Left lobe of liver (tissue), 2 donors: ENCODE results near the gene PTP4A2. TPM values are rescaled to one million over a fixed set of nuclear protein-coding genes. Genes with fewer than 3 reads are reported as not detected.
A peak's percentile ranks its signal among the peaks of the same experiment; 100 is the strongest.
"Not testable (repeated sequence)": the region's sequence is repeated elsewhere in the genome, so short reads cannot be mapped to it uniquely, and the experiment has no call there.

Experiments used
- ATAC-seq: fragments of 200-7000 bp; cut with Tn5 transposase; one replicate; pipeline ENCODE4 v1.9.1; 2020; ENCODE audit warnings: mild to moderate bottlenecking, moderate library complexity
- DNase-seq: peaks from one replicate; pipeline ENCODE4 v3.0.0-alpha.2; 2020; ENCODE audit warnings: low spot score
- total RNA-seq: library from RNA; stranded (reverse); gene quantifications from one replicate; pipeline ENCODE4 v1.2.1, GENCODE V29; 2021
- donor health status: DM: no; HTN: no; CAD: no; lungs with moderate emphysema.
- donor health status: DM: no; HTN: yes; CAD: no.

The PTP4A2 gene
- total RNA-seq, 1 donor from 2014 or later: 66.7 TPM

DNA sequence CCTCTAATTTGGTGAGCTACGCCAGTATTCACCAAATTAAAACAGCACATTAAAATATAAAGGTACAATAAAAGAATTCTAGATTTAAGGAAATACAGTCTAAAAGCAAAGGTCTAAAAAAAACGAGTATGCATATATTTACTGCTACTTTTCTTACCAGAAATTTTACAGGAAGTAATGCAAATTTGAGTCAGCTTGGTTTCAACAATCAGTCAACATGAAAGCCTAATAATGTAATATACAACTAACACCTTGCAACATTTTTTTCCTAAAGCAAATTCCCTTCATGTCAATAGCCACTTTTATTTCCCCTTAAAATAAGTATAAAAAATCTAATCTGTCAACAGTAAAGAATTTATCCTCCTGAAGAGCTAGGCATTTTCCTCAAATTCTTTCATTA, 11.9 kb downstream of the PTP4A2 start:
- ATAC-seq (no peak), DNase-seq (no peak)

DNA sequence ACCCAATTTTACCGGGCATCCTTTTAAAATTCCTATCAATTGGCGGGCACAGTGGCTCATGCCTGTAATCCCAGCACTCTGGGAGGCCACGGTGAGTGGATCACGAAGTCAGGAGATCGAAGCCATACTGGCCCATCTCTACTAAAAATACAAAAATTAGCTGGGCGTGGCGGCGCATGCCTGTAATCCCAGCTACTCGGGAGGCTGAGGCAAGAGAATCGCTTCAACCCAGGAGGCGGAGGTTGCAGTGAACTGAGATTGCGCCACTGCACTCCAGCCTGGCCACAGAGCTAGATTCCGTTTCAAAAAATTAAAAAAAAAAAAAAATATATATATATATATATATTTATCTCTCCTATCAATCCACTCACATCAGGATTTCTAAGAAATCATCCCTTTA, 12.3 kb downstream of the PTP4A2 start:
- ATAC-seq, DNase-seq: not testable (repeated sequence)

DNA sequence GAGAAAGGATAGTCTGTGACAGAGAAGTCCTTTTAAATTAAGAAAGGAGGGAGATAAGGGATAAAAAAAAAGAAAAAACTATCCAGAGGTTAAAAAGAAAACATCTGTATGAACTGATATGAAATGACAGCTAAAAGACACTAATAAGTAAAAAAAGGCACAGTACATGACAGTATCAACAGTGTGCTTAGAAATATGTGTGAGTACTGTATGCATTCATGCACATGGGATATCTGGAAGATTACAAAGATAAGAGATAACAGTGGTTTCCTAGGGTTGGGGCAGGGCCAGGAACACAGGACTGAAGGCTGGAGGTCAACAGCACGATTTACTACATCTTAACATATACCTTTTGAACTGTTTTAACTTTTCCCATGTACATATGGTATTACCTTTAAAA, 13.3 kb downstream of the PTP4A2 start:
- ATAC-seq (peak; percentile 62), DNase-seq (no peak)

DNA sequence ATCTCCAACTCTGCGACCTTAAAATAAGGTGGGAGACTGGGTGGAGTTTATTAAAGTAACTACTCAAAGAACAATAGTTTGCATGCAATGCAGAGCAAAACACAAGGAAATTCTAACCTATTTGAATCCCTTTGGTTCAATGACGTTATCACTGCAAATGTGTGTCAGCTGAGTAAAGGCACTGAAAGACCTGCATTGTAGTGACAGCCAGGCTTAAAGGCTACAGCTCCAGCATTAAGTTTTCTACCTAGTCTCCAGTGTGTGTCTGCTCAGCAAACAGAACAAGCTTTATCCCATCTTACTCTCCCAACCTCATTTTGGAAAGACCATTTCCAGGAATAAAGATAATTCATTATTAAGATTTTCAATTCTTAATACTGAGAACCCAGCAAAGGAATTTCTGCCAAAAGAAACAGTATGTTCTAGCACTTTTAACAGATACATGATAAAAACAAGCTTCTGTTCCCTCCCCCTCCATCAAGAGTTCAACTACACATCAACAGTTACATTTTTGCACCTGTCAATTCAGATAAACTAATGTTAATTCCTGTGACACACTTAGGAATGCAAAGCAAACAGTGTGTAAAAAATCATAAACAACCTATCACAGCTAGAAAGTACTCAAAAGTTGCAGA, 14.2 kb downstream of the PTP4A2 start:
- DNase-seq (no peak), ATAC-seq (no peak)

DNA sequence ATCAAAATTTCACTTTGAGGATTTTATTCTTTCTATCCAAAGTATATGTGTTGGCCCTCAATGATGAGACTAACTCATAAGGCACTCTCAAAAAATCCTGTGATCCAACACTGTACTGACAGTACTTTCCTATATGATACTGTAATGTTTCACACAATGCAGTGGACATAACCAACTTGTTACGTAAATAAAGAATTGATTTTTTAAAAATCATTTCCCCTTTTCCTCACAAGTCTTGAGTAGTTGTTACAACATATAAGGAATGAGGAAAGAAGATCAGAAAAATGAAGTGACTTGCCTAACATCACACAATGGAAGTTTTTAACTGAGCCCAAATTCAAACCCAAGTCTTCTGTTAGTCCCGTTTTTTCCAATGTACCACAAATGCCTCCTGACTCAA, 17.2 kb downstream of the PTP4A2 start:
- no peak for ATAC-seq

DNA sequence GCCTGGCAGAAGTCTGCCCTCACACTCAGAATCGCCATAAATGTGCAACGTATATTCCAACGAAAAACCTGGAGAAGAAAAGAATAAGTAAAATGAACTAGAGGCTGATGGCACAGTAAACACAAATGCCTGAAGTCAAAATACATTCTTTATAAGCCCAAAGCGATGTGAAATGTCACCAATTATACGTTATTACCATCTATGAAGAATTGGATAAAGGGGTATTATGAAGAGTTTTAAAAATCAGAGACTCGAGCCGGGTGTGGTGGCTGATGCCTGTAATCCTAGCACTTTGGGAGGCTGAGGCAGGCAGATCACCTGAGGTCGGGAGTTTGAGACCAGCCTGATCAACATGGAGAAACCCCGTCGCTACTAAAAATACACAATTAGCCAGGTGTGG, 18.6 kb downstream of the PTP4A2 start:
- ATAC-seq (no peak), DNase-seq (no peak)

More for the DNA sequence above, 17.2 kb downstream of the PTP4A2 start:
- DNase-seq: no peak

DNA sequence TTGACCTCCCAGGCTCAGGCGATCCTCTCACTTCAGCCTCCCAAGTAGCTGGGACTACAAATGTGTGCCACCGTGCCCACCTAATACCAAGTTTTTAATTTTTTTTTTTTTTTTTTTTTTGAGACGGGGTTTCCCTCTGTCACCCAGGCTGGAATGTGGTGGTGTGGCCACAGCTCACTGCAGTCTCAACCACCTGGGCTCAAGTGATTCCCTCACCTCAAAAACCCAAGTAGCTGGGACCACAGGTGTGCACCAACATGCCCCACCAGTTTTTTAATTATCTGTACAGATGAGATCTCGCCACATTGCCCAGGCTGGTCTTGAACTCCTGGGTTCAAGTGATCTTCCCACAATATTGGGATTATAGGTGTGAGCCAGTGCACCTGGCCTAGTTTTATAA, 22.7 kb downstream of the PTP4A2 start:
- ATAC-seq: no peak
- no peak for DNase-seq

DNA sequence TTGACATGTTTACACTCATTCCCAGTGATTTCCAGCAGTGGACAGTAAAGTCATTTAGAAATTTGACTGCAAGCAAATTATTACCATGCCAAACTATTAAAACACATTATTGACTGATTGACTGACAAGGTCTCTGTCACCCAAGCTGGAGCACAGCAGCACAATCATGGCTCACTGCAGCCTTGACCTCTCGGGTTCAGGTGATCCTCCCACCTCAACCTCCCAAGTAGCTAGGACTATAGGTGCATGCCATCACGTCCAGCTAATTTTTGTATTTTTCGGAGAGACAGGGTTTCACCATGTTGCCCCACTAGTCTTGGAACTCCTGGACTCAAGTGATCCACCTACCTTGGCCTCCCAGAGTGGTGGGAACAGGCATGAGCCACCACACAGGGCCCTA, 24.2 kb downstream of the PTP4A2 start:
- ATAC-seq: no peak

DNA sequence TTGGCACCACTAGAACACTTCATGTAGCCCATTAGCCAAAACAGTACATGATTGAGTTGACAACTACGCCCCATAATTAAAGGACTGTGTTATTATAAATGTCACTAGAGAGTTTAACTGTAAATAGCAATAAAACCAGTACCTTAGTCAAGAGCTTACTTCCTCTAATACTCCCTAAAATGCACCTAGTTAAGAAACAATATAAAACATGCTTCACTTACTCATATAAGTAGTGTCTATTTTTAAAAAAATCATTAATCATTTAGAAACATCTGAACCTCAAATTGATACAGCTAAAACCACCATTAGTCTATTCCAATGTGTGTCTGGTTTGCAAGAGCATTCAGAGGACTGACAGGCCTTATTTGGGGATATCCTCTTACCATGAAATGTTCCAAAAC, 25.3 kb downstream of the PTP4A2 start:
- DNase-seq: no peak
- no peak for ATAC-seq

More for the DNA sequence above, 24.2 kb downstream of the PTP4A2 start:
- DNase-seq: no peak

DNA sequence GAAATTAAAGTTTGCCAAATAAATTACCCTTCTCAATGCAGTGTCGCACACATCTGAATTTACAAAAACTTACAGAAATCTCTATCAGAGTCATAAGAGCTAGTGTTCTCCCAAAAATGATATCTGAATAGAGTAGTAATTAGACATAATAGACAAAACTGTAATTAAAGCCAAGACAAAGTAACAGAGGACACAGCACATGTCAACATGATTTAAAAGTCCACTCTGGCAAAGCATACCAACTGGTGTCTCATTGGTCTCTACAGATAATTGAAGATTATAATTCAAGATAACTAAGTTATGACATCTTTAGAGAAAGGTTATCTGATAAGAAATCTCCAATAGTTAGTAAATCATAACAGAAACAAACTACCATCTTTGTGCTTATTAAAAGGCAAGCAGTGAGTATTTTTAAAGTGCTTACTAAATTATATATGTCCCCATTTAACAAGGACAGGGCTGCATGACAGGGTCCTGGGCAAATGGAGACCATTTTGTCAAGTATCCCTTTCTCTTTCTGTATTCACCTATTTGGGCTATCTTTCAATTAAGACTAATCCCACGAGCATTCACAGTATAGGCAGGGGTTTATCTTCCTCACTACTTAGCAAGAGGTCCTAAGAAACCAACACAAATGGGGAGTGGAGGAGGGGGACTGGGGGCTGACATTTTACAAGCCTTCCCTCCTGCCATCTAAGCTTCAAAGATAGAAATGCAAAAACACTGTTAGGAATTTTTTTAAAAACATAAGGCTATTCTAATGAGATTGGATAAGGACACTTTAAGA, 26.0 kb downstream of the PTP4A2 start:
- ATAC-seq (peak; percentile 22), DNase-seq (no peak)

DNA sequence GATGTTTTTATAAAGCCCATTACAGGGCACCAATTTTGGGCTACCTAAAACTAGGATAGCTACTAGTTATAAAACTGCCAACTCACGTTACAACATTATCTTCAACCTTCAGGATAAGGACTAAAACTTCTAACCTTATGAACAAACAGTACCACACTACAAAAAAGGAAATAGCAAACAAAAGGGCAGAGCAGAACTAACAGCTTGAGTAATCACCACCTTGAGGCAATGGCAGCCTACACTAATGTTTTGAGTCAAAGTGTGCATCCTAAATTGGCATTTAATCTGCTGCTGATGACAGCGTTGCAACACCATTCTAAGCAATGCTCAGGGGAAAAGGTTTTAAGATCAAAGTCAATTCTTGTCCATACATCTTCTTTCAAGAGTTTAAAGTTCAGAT, 27.2 kb downstream of the PTP4A2 start:
- ATAC-seq (peak; percentile 86), DNase-seq (peak; percentile 71)

DNA sequence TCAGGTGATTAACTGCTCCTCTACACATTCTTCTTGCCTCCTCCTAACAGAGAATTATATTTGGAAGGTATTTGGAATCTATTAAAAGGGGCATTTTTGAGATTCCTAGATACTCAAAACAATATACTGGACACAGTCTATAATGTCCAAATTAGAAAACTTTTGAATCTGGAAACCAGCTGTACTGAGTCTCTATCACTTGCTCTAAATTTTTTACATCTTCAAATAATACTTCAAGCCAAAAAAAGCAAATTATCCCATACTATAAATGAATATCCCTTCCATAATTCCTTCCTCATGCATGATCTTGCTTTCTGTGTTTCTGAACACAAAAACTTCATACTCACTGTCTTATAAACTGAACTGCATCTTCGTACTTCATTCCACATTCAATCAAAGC, 28.5 kb downstream of the PTP4A2 start:
- DNase-seq: no peak
- ATAC-seq: no peak

DNA sequence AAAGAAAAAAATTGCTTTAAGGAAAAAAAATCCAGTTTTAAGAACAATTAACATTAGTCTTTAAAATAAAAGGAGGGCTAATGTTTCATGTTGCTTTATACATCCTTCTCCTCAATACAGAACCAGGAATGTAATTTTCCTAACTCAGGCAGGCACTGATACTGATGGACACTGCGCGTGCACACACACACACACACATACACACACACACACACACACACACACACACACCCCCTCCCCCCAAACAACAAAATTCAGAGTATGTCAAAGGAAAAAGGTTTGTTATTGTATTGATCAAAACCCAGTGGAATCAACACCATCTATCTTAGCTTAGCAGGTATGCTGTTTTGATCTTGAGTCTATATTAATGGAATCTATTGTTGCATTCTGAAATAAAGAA, 31.6 kb downstream of the PTP4A2 start:
- ATAC-seq (no peak), DNase-seq (no peak)

DNA sequence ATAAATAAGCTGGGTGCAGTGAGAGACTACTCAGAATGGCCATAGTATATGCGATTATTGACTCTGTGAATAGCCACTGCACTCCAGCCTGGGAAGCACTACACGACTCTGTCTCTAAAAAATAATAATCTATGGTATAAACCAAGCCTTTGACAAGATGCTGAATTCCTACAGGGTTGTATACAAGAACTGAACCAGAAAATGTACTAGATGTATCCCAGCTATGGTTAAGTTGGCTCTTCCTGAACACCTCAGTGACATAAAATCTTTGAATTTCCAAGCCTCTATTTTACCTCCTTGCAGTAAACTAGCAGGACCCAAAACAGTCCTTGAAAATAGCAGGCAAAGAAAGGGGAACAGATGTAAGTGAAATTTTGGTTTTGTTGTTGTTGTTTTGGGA, 32.5 kb downstream of the PTP4A2 start:
- DNase-seq (no peak), ATAC-seq (no peak)

DNA sequence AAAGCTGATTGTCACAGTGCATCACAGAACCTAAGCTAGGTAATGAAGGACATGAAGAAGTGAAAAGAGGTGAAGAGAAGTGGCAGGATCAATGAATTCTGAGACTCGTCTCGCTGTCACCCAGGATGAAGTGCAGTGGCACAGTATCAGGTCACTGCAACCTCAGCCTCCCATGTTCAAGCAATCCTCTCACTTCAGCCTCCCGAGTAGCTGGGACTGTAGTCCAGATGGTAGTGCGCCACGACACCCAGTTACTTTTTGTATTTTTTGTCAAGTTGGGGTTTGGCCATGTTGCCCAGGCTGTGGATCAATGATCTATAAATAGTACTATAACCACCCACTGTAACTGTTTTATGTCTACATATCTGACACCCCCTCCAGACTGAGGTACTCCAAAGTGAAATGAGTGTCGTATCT, 33.1 kb downstream of the PTP4A2 start:
- DNase-seq (no peak), ATAC-seq (no peak)

DNA sequence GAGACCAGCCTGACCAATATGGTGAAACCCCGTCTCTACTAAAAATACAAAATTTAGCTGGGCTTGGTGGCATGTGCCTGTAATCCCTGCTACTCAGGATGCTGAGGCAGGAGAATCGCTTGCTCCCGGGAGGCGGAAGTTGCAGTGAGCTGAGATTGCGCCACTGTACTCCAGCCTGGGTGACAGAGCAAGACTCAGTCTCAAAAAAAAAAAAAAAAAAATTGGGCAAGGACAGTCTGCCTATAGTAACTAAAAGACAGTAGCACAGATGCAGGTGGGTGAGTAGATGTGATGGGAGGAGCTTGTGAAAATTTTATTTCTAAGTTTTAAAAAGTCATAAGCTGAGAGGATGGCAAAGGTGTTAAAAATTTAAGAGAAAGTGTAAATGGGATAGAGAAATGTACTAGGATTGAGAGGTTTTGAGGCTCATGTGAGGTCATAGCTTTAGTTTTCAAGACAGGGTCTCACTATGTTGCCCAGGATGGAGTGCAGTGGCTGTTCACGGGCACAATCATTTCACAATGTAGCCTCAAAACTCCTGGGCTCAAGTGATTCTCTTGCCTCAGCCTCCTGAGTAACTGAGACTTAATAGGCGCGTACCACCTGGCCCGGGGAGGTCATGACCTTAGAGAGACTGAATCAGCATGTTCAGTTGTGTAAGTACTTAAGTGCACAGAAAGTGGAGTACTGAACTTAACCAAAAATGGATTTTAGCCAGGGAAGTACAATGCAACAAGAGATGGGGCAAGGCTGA, 33.7 kb downstream of the PTP4A2 start:
- DNase-seq (no peak), ATAC-seq (peak; percentile 64)

DNA sequence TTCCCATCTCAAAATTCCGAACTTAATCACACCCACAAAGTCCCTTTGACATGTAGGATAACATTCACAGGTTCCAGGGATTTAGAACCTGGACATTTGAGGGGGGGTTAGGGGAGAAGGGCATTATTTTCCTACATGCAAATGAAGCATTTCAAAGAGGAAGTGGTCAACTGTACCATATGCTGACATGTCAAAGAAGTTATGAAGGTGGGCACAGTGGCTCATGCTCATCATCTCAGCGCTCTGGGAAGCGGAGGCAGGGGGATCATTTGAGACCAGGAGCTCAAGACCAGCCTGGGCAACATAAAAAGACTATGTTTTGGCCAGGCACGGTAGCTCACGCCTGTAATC, 35.7 kb downstream of the PTP4A2 start:
- ATAC-seq (no peak), DNase-seq (no peak)

DNA sequence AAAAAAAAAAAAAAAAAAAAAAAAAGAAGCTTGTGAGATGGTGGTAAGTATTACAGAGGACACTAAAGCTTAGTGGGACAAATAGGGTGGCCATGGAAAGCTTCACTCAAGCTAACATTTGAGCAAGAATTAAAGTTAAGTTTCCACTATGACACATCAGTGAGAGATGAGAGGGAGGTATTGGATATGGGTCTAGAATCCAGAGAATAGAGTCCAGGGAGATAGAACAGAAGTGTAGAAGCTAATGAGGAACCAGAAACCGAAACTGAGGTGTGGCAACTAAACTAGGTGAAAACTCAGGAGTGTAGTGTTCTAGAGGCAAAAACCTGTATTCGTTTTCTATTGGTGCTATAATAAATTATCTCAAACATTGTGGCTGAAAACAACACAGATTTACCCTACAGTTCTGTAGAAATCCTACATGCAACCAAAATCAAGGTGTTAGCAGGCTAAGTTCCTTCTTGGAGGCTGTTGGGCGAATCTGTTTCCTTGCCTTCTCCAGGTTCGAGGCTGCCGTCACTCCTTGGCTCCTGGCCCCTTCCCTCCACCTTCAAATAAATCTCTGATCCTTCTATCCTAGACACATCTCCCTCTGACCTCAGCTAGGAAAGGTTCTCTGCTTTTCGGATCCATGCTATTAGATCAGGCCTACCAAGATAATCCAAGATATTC, 36.2 kb downstream of the PTP4A2 start:
- DNase-seq: no peak
- ATAC-seq: no peak

DNA sequence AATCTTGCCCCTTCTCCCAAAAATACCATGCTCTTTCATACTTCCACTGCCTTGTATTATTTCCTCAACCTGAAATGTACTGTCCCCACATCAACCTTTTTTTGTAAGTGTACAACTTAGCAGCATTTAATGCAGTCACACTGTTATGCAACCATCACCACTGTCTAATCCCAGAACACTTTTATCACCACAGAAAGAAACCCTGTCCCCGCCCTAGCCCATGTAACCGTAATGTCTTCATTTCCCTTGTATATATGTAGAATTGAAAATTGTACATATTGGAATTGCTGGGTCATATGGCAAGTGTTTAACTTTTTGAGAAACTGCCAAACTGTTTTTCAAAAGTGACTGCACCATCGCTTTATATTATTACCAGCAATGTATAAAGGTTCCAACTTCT, 37.4 kb downstream of the PTP4A2 start:
- no peak for ATAC-seq
- no peak for DNase-seq

DNA sequence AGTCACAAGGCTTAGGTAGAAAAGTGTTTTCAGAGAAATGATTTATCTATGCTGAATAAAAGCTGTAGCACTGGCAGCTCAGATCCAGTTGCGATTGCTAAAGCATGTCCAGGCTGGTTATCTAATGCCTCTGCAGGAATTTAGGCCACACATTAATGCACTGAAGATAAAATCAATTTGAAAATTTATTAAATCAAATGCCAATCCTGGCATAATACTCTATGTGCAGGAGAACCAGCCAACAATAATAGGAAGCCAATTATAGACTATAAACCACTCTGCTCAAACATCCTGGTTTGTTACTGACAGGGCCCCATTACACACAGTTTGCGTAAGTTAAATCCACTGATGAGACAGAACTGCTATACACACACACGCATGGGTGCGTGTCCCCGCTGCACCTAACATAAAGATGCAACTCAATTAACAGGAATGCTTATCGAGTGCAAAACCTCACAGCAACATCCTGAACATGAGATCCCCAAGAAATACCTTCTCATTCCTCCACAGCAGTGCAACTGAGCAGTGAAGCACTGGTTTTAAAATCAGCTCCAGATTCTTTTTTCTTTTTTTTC, 40.6 kb downstream of the PTP4A2 start:
- no peak for ATAC-seq
- no peak for DNase-seq
